Psoas muscle (tissue), 8 donors: Measurements from ENCODE around the gene ERC2. TPM values are rescaled to one million over a fixed set of nuclear protein-coding genes. Genes with fewer than 3 reads are reported as not detected.

ENCODE experiments used
- ATAC-seq, 4 donors: fragments of 200-7000 bp; cut with Tn5 transposase; one replicate each; pipeline ENCODE4 v1.9.1; 2020; ENCODE audit warnings: moderate library complexity in 3 of 4, mild to moderate bottlenecking in 2 of 4
- DNase-seq, 2 donors: peaks; one replicate each; pipeline ENCODE4 v3.0.0-alpha.2; 2020
- H3K27ac ChIP-seq: fragments of 200-600 bp; one replicate; pipeline ENCODE4 v1.8.0; 2022
- H3K27me3 ChIP-seq, 3 donors: fragments of 200-600 bp in 1 of 3; one replicate each; pipeline versions ENCODE4 v1.6.1 to v1.8.0; 2013 to 2022; ENCODE audit warnings: low read length in 2 of 3, mild to moderate bottlenecking in 2 of 3, moderate library complexity in 1 of 3; ENCODE audit not compliant: insufficient read depth in 3 of 3
- H3K36me3 ChIP-seq, 2 donors: fragments of 200-600 bp in 1 of 2; one replicate each; pipeline versions ENCODE4 v1.6.1 to v1.8.0; 2013 to 2022; ENCODE audit warnings: low read depth in 1 of 2, mild to moderate bottlenecking in 1 of 2, moderate library complexity in 1 of 2; ENCODE audit not compliant: insufficient read depth in 1 of 2
- H3K4me1 ChIP-seq: fragments of 200-600 bp; one replicate; pipeline ENCODE4 v1.8.0; 2022
- H3K4me3 ChIP-seq: fragments of 200-600 bp; one replicate; pipeline ENCODE4 v1.8.0; 2022; ENCODE audit warnings: mild to moderate bottlenecking
- H3K9me3 ChIP-seq: fragments of 200-600 bp; one replicate; pipeline ENCODE4 v1.8.0; 2022
- WGBS, 3 donors: extraction: QIAGEN DNeasy Blood & Tissue Kit; methylation state at CpG; one replicate each; pipeline versions ENCODE4 v1.1.6 to v1.1.7; 2013; 5-methylcytosine and 5-hydroxymethylcytosine counted together
- intact Hi-C, 2 donors: fragments of 100-400 bp; cut with DNase I; formaldehyde crosslinking; loops; one replicate each; pipeline versions ENCODE4 v1.11.0 to v1.14.2; 2022
- polyA plus RNA-seq, 3 donors: library from polyadenylated mRNA; stranded (reverse); fragments of 200-250 nt; gene quantifications; one replicate each; pipeline ENCODE4 v1.2.3, GENCODE V29; 2013
- total RNA-seq, 4 donors: library from RNA; stranded (reverse); fragmentation: NEBNext Ultra II Directional in 2 of 4; extraction: Animal tissue kit (Norgen Biotek cat#: 25700) in 2 of 4; gene quantifications; one replicate each; pipeline versions ENCODE4 v1.2.1 to v1.2.4, GENCODE V29; 2021 to 2023
- TF ChIP-seq, protein P1 (sequence below): fragments of 200-600 bp; IDR thresholded peaks from one replicate; pipeline ENCODE4 v1.8.0; 2022; ENCODE audit warnings: antibody characterized with exemption
- donor health status: healthy with polysubstance abuse.
- donor health status: DM: no; HTN: no; CAD: no; lungs with moderate emphysema.
- donor health status: Bipolar disorder and iron deficiency.
- donor health status: healthy.
- donor health status: DM: yes; HTN: yes; CAD: no.
- donor health status: DM: no; HTN: no; CAD: no.
- donor health status: DM: no; HTN: no; CAD: no.
- donor health status: DM: yes; HTN: yes; CAD: no.

Gene ERC2
- total and polyA plus RNA-seq, 7 donors: 0.04 to 0.15 TPM; not detected in 5

DNA sequence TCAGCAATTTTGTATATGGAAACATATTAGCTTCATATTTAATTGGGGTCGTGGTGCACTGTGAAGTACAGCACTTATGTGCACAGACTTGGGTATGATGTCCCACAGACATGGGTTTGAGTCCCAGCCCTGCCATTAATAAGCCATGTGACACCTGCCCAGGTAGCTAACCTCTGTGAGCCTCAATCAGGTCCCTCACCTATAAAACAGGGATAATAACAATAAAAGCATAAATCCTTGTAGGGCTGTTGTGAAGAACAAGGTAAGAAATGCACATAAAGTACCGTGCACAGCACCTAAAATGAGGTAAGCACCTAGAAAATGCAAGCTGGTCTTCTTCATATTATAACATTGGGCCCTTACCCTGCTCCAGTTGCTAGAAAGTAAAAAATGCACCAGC lies 807.6 kb downstream of the ERC2 start:
- H3K9me3 ChIP-seq: no peaks in the 10 kb centered on the region
- H3K4me1 ChIP-seq: no peaks in the 10 kb centered on the region
- 64 to 70% (median 66%) methylated on average over 2 of the region's 2 CpGs for WGBS, 3 donors
- TF ChIP-seq, protein P1, sequence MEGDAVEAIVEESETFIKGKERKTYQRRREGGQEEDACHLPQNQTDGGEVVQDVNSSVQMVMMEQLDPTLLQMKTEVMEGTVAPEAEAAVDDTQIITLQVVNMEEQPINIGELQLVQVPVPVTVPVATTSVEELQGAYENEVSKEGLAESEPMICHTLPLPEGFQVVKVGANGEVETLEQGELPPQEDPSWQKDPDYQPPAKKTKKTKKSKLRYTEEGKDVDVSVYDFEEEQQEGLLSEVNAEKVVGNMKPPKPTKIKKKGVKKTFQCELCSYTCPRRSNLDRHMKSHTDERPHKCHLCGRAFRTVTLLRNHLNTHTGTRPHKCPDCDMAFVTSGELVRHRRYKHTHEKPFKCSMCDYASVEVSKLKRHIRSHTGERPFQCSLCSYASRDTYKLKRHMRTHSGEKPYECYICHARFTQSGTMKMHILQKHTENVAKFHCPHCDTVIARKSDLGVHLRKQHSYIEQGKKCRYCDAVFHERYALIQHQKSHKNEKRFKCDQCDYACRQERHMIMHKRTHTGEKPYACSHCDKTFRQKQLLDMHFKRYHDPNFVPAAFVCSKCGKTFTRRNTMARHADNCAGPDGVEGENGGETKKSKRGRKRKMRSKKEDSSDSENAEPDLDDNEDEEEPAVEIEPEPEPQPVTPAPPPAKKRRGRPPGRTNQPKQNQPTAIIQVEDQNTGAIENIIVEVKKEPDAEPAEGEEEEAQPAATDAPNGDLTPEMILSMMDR: no peak
- H3K27ac ChIP-seq: no peak overlapping the region
- intact Hi-C loops: no loop called here
- no peak for ATAC-seq
- DNase-seq: no peak
- H3K4me3 ChIP-seq: no peak overlapping the region
- H3K36me3 ChIP-seq: no peaks in the 10 kb centered on the region
- no peaks in the 10 kb centered on the region for H3K27me3 ChIP-seq

GRCh38 chr3:55659701-55660100 lies 808.6 kb downstream of the ERC2 start:
- DNase-seq: no peak
- no peak overlapping the region for H3K27ac ChIP-seq
- WGBS, 3 donors: 93 to 96% (median 95%) methylated on average over 5 of the region's 5 CpGs
- H3K36me3 ChIP-seq: no peaks in the 10 kb centered on the region
- no peaks in the 10 kb centered on the region for H3K4me1 ChIP-seq
- H3K27me3 ChIP-seq: no peaks in the 10 kb centered on the region
- TF ChIP-seq, protein P1: no peak
- H3K4me3 ChIP-seq: no peak overlapping the region
- H3K9me3 ChIP-seq: no peaks in the 10 kb centered on the region
- intact Hi-C loops: no loop called here
- ATAC-seq: no peak

GRCh38 chr3:55658690-55659562 lies 809.3 kb downstream of the ERC2 start:
- H3K4me1 ChIP-seq: no peaks in the 10 kb centered on the region
- TF ChIP-seq, protein P1: no peak
- H3K36me3 ChIP-seq: no peaks in the 10 kb centered on the region
- no peak overlapping the region for H3K27ac ChIP-seq
- H3K4me3 ChIP-seq: no peak overlapping the region
- intact Hi-C loops: no loop called here
- WGBS, 3 donors: 62 to 66% (median 65%) methylated on average over 8 of the region's 8 CpGs
- DNase-seq (no peak), ATAC-seq (no peak)
- no peaks in the 10 kb centered on the region for H3K9me3 ChIP-seq
- H3K27me3 ChIP-seq: no peaks in the 10 kb centered on the region

DNA sequence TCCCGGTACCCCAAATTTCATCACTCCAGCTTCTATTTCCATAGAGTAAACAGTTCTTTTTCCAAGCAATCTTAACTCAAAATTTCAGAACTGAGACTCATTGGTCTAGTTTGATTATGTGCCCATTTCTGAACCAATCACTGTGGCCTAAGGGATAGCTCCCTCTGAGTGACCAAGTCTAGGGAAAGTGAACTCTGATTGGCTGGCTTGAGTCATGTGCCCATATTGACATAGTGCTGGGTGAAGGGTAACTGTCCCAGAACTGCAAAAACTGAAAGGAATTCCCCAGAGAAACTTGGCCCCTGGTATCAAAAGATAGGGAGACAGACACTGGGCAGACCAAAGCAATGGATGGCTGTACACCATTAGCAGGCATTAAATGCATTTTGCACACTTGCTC lies 810.0 kb downstream of the ERC2 start:
- H3K9me3 ChIP-seq: no peaks in the 10 kb centered on the region
- H3K4me1 ChIP-seq: no peaks in the 10 kb centered on the region
- DNase-seq (no peak), ATAC-seq (no peak)
- H3K4me3 ChIP-seq: no peak overlapping the region
- no peaks in the 10 kb centered on the region for H3K27me3 ChIP-seq
- WGBS, 3 donors: 96 to 100% (median 96%) methylated on average over 1 of the region's 1 CpG
- TF ChIP-seq, protein P1: no peak
- intact Hi-C loops: no loop called here
- no peak overlapping the region for H3K27ac ChIP-seq
- no peaks in the 10 kb centered on the region for H3K36me3 ChIP-seq
